GM21526 (cell line): ENCODE results near the gene KIT.

ENCODE experiments used
- ATAC-seq: cut with Tn5 transposase; IDR thresholded peaks from one replicate; pipeline ENCODE4 v1.9.1; 2021; ENCODE audit warnings: moderate library complexity; ENCODE audit not compliant: unreplicated experiment, low FRiP score

KIT gene

GRCh38 chr4:54741202-54741601, 83.4 kb downstream of the KIT start:
- no peak for ATAC-seq

GRCh38 chr4:54742636-54743399, 85.1 kb downstream of the KIT start:
- ATAC-seq: no peak

- ATAC-seq: no peak
Observed at GRCh38 chr4:54743562-54743961, 85.8 kb downstream of the KIT start.

GRCh38 chr4:54744487-54744886, 86.7 kb downstream of the KIT start:
- no peak for ATAC-seq

- ATAC-seq: no peak
Observed at GRCh38 chr4:54745031-54745770, 87.4 kb downstream of the KIT start.

GRCh38 chr4:54746218-54746617, 88.5 kb downstream of the KIT start:
- no peak for ATAC-seq

GRCh38 chr4:54750341-54750740, 92.6 kb downstream of the KIT start:
- ATAC-seq: no peak

GRCh38 chr4:54754394-54754793, 96.6 kb downstream of the KIT start:
- ATAC-seq: no peak

GRCh38 chr4:54764476-54764875, 106.7 kb downstream of the KIT start:
- ATAC-seq: no peak

GRCh38 chr4:54767376-54767775, 109.6 kb downstream of the KIT start:
- no peak for ATAC-seq

GRCh38 chr4:54773022-54773421, 115.3 kb downstream of the KIT start:
- no peak for ATAC-seq

- ATAC-seq: no peak
Observed at GRCh38 chr4:54779036-54779435, 121.3 kb downstream of the KIT start.

- no peak for ATAC-seq
Observed at GRCh38 chr4:54779476-54780148, 121.9 kb downstream of the KIT start.

- ATAC-seq: no peak
Observed at GRCh38 chr4:54780149-54780495, 122.4 kb downstream of the KIT start.

GRCh38 chr4:54781756-54782155, 124.0 kb downstream of the KIT start:
- no peak for ATAC-seq

- ATAC-seq: no peak
Observed at GRCh38 chr4:54783402-54784110, 125.8 kb downstream of the KIT start.

- no peak for ATAC-seq
Observed at GRCh38 chr4:54784161-54784671, 126.5 kb downstream of the KIT start.
